Right hindlimb (tissue), 1 donor: ENCODE data around the gene SEZ6.

Experiments used
- DNase-seq: peaks from one replicate; pipeline ENCODE4 v3.0.0-alpha.2; 2018

SEZ6 gene

GRCh38 chr17:29005936-29006511, at the start of gene SEZ6:
Gene SEZ6, minus strand, starts transcription at chr17:29006033. Its CDS starts 164 bp downstream, at chr17:29005869.
- peak; percentile 83 for DNase-seq

- DNase-seq = no peak
Measured at GRCh38 chr17:29054835-29055234, 49.0 kb upstream of the SEZ6 start.

GRCh38 chr17:29051731-29052130, 45.9 kb upstream of the SEZ6 start:
- no peak for DNase-seq

- DNase-seq = no peak
Measured at GRCh38 chr17:29051194-29051593, 45.4 kb upstream of the SEZ6 start.

- DNase-seq = no peak
Measured at GRCh38 chr17:29050176-29050575, 44.3 kb upstream of the SEZ6 start.

GRCh38 chr17:29049541-29050145, 43.8 kb upstream of the SEZ6 start:
- no peak for DNase-seq

GRCh38 chr17:29048440-29049368, 42.9 kb upstream of the SEZ6 start:
- DNase-seq = peak; percentile 69

- DNase-seq = no peak
Measured at GRCh38 chr17:29046473-29046839, 40.6 kb upstream of the SEZ6 start.

GRCh38 chr17:29045734-29046472, 40.1 kb upstream of the SEZ6 start:
- no peak for DNase-seq

GRCh38 chr17:29045026-29045425, 39.2 kb upstream of the SEZ6 start:
- DNase-seq = no peak

- DNase-seq = no peak
Measured at GRCh38 chr17:29043539-29044145, 37.8 kb upstream of the SEZ6 start.

GRCh38 chr17:29042679-29043538, 37.1 kb upstream of the SEZ6 start, which contains the start of gene PIPOX:
Gene PIPOX, plus strand, starts transcription at chr17:29043141. Its CDS starts 85 bp downstream, at chr17:29043226.
- peak; percentile 50 for DNase-seq

- DNase-seq = no peak
Measured at GRCh38 chr17:29042026-29042678, 36.3 kb upstream of the SEZ6 start.

GRCh38 chr17:29041571-29041970, 35.7 kb upstream of the SEZ6 start:
- DNase-seq = no peak

GRCh38 chr17:29041091-29041490, 35.3 kb upstream of the SEZ6 start:
- no peak for DNase-seq

GRCh38 chr17:29039764-29040598, 34.1 kb upstream of the SEZ6 start:
- DNase-seq = peak; percentile 74

- DNase-seq = no peak
Measured at GRCh38 chr17:29038085-29038795, 32.4 kb upstream of the SEZ6 start.

- DNase-seq = no peak
Measured at GRCh38 chr17:29037739-29038084, 31.9 kb upstream of the SEZ6 start.

- no peak for DNase-seq
Measured at GRCh38 chr17:29036584-29036983, 30.8 kb upstream of the SEZ6 start.

- no peak for DNase-seq
Measured at GRCh38 chr17:29034510-29034909, 28.7 kb upstream of the SEZ6 start.
